HG02852 (cell line): ENCODE results near the gene ZCCHC18.

ENCODE experiments used
- ATAC-seq: cut with Tn5 transposase; IDR thresholded peaks from one replicate; pipeline ENCODE4 v1.9.1; 2021; ENCODE audit warnings: mild to moderate bottlenecking, moderate library complexity; ENCODE audit not compliant: unreplicated experiment

The ZCCHC18 gene

GRCh38 chrX:104130808-104131207 lies 18.5 kb downstream of the ZCCHC18 start:
- no peak for ATAC-seq

- ATAC-seq: no peak
These were observed 22.4 kb downstream of the ZCCHC18 start for GRCh38 chrX:104134583-104135261.

- ATAC-seq: no peak
These were observed 23.4 kb downstream of the ZCCHC18 start for GRCh38 chrX:104135677-104136076.

- ATAC-seq: peak; percentile 85
These were observed 24.1 kb downstream of the ZCCHC18 start for GRCh38 chrX:104136241-104137019.

GRCh38 chrX:104137496-104137895 lies 25.2 kb downstream of the ZCCHC18 start:
- ATAC-seq: no peak

- no peak for ATAC-seq
These were observed 28.9 kb downstream of the ZCCHC18 start for GRCh38 chrX:104141087-104141760.

GRCh38 chrX:104151037-104151436 lies 38.7 kb downstream of the ZCCHC18 start:
- ATAC-seq: no peak

GRCh38 chrX:104156630-104157529 lies 44.6 kb downstream of the ZCCHC18 start, which contains the start of gene SLC25A53:
Gene SLC25A53, minus strand, starts transcription at chrX:104157009. Its CDS starts 51,752 bp downstream, at chrX:104105257.
- ATAC-seq: peak; percentile 91
